ENCODE results near the gene CSKMT.

The CSKMT gene

GRCh38 chr11:62715150-62716130, 50.3 kb downstream of the CSKMT start:
- no peak for DNase-seq (ENCODE audit: low read depth in 1 of 2, low spot score in 1 of 2)

- DNase-seq (ENCODE audit: low read depth in 1 of 2, low spot score in 1 of 2) = no peak
These were observed 51.1 kb downstream of the CSKMT start for GRCh38 chr11:62716206-62716605.

GRCh38 chr11:62716816-62717215, 51.7 kb downstream of the CSKMT start:
- DNase-seq (ENCODE audit: low read depth in 1 of 2, low spot score in 1 of 2) = no peak
